HAP-1 (cell line): Measurements from ENCODE around the gene USP49.

Experiments
- DNase-seq, 2 experiments: peaks; one replicate each; pipeline ENCODE4 v3.0.0-alpha.2; 2016 to 2020; ENCODE audit warnings: low spot score in 2 of 2
- H3K27me3 ChIP-seq: fragments of 250-450 bp; sonication (Bioruptor Pico); 2 replicates; pipeline ENCODE4 v1.5.1; 2020; ENCODE audit warnings: low read depth, mild to moderate bottlenecking, moderate library complexity
- H3K36me3 ChIP-seq: fragments of 250-450 bp; sonication (Bioruptor Pico); replicated peaks from 2 replicates; pipeline ENCODE4 v1.5.1; 2020; ENCODE audit warnings: mild to moderate bottlenecking
- H3K4me1 ChIP-seq: fragments of 250-450 bp; sonication (Bioruptor Pico); 2 replicates; pipeline ENCODE4 v1.5.1; 2020; ENCODE audit warnings: mild to moderate bottlenecking
- H3K4me3 ChIP-seq: fragments of 250-450 bp; sonication (Bioruptor Pico); 2 replicates; pipeline ENCODE4 v1.5.1; 2020; ENCODE audit warnings: mild to moderate bottlenecking, moderate library complexity
- H3K9me3 ChIP-seq: fragments of 250-450 bp; sonication (Bioruptor Pico); 2 replicates; pipeline ENCODE4 v1.5.1; 2020; ENCODE audit warnings: mild to moderate bottlenecking, moderate library complexity
- in situ Hi-C: fragments of 300-500 bp; cut with MboI; formaldehyde crosslinking; loops from 3 replicates; pipeline ENCODE4 v1.14.3; 2020; ENCODE audit warnings: low sequenced_read_pairs, inconsistent platforms, mixed read lengths

Gene USP49

DNA sequence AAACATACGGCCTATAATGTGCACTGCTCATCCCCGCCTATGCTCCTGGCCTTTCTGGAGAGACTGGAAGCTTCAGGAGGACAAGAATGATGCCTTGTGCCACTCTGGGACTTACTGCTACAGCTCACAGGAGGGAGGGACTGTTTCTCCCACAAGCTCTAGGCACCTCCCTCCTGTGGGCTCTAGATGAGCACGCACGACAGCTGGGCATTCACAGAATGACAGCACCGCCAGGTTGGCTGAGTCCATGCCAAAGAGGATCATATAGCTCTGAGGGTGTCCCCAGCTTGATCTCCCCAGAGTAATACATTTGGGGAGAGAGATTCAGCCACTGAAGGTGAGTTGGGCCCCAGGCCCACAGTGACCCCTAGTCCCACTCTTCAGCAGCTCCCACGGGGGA, 137.9 kb downstream of the USP49 start:
- H3K27me3 ChIP-seq, result peaks cover 13% of the 10 kb centered on the region
- no peaks in the 10 kb centered on the region for H3K36me3 ChIP-seq
- in situ Hi-C loops, result no loop called here
- H3K4me1 ChIP-seq, result no peaks in the 10 kb centered on the region
- no peaks in the 10 kb centered on the region for H3K9me3 ChIP-seq
- no peak for DNase-seq
- no peak overlapping the region for H3K4me3 ChIP-seq

- Histone ChIP-seq H3K36me3 (no peaks in the 10 kb centered on the region), H3K27me3 (peaks cover 13% of the 10 kb centered on the region), H3K4me1 (no peaks in the 10 kb centered on the region), H3K4me3 (no peak overlapping the region), H3K9me3 (no peaks in the 10 kb centered on the region)
- in situ Hi-C loops, result no loop called here
- DNase-seq, result no peak
These were observed 138.8 kb downstream of the USP49 start for GRCh38 chr6:41756354-41756753.

DNA sequence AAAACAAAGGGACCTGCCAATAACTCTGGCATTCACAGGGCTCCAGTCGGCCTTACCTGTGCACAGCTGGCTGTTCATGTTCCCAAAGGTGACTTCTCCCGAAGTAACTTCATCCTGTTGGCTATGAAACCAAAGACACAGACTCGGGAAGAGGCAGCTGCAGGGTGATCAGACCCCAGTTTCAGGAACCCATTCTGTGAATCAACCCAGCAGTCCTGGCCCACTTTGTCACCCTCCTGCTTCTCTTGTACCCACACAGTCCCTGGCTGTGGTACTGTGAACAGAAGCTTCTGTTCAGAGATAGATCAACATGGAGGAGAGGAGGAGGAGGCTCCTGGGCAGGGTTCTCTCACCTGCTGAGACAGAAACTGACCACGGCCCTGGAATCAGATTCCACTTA, 139.3 kb downstream of the USP49 start:
- in situ Hi-C loops, result no loop called here

DNA sequence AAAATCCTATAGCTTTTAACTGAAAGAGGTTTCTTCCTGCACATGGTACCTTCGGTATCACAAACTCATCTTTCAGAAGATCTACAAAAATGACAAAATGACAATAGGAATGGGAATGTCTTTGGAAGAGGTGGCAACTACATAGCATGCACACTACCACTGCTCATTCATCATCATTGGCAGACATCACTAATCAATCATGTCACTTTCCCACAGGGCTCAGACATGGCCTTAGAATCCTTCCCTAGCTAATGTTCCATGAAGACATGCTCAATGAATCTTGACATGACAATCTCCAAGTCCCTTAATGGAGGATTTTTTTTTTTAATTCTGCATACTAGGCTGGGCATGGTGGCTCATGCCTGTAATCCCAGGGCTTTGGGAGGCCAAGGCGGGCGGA, 144.8 kb downstream of the USP49 start:
- Histone ChIP-seq H3K36me3 (no peaks in the 10 kb centered on the region), H3K4me1 (no peaks in the 10 kb centered on the region), H3K4me3 (no peak overlapping the region), H3K27me3 (peaks cover 13% of the 10 kb centered on the region), H3K9me3 (no peaks in the 10 kb centered on the region)
- in situ Hi-C loops, result no loop called here
- DNase-seq, result no peak

More for the DNA sequence above, 139.3 kb downstream of the USP49 start:
- H3K27me3 ChIP-seq, result peaks cover 13% of the 10 kb centered on the region
- no peak for DNase-seq
- H3K9me3 ChIP-seq, result no peaks in the 10 kb centered on the region
- no peaks in the 10 kb centered on the region for H3K36me3 ChIP-seq
- no peaks in the 10 kb centered on the region for H3K4me1 ChIP-seq
- H3K4me3 ChIP-seq, result no peak overlapping the region

GRCh38 chr6:41748542-41748941, 146.6 kb downstream of the USP49 start:
- DNase-seq, result no peak
- H3K4me1 ChIP-seq, result no peaks in the 10 kb centered on the region
- in situ Hi-C loops, result no loop called here

DNA sequence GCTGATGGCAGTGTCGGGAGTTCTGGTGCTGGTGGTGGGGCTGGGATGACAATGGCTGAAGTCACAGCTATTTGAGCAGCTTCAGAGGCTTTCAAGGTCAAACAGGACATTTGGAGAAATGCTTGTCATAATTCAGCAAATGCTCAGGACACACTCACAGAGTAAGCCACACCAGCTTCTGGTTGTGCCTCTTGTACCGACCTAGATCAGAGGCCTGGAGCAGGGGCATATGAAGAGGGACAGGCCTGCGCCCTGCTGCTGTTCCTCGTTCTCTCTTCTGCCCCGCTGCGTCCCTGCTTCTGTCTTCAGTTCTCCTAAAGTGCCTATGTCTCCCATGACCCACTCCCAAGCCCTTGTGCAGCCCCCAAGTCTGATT, 147.1 kb downstream of the USP49 start:
- DNase-seq, result no peak
- Histone ChIP-seq H3K27me3 (no peaks in the 10 kb centered on the region; the same call in 1 of the 2 replicates), H3K4me3 (no peak overlapping the region), H3K4me1 (no peaks in the 10 kb centered on the region), H3K9me3 (no peaks in the 10 kb centered on the region), H3K36me3 (no peaks in the 10 kb centered on the region)
- in situ Hi-C loops, result no loop called here

More at GRCh38 chr6:41748542-41748941, 146.6 kb downstream of the USP49 start:
- H3K36me3 ChIP-seq, result no peaks in the 10 kb centered on the region
- H3K4me3 ChIP-seq, result no peak overlapping the region
- H3K27me3 ChIP-seq, result peaks cover 4% of the 10 kb centered on the region; the same call in 1 of the 2 replicates
- H3K9me3 ChIP-seq, result no peaks in the 10 kb centered on the region

DNA sequence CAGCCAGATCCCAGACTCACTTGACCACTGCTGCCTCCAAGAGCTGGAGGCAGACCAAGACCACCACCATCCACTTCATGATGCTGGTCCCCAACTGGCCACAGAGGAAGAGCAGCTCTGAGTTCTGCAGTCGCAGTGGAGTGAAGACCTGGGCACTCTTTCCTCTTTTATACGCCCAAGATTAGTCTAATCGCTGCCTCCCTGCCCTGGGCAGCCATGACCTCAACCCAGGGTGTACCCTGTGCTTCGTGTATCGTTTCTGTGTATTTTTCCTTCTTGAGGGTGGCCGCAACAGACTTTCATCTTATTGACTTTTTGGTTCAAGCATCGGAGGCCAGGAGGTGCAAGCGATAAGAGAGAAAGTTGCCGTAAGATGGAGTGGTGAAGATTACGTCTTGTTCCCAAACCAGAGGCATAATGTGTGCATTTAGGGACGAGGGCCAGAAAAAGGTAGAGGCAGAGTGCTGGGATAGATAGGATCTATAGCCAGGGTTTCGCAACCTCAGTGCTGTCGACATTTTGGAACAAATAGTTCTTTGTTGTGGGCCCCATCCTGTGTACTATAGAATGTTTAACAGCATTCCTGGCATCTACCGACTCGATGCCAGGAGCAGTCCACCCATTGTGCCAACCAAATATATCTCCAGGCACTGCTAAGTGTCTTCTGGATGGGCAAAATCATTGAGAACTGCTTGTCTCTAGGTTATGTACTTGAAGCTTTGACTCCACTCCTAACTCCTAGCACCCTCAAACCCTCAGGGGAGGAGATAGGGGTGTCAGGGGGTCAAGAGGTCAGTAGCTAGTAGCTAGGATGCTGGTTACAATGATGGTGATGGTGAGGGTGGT, 147.7 kb downstream of the USP49 start, which contains the start of gene PGC:
Gene PGC (minus strand): TSS at position 142 of the 846 bp plus-strand sequence. CDS start 63 bp downstream, at position 79.
- Histone ChIP-seq H3K4me1 (no peaks in the 10 kb centered on the region), H3K9me3 (no peaks in the 10 kb centered on the region), H3K36me3 (no peaks in the 10 kb centered on the region), H3K27me3 (no peaks in the 10 kb centered on the region), H3K4me3 (no peak within 1 kb of the TSS)
- in situ Hi-C loops, result no loop called here
- no peak for DNase-seq

DNA sequence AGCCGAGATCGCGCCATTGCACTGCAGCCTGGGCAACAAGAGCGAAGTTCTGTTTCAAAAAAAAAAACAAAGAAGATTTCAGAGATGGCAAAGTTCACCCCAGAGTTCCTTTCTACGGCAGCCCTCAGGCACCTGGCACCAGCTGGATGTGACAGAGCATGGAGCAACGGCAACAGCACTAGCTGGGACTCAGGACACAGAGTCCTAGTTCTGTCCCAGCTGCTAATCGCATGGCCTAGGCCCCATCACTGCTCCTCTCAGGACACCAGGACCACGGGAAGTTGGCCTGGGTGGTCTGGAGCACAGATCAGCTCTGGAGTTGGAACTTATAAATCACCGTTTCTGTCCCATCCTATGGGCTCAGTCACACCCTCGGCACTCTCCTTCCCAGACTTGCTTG, 149.1 kb downstream of the USP49 start:
- Histone ChIP-seq H3K36me3 (no peaks in the 10 kb centered on the region), H3K4me1 (no peaks in the 10 kb centered on the region), H3K27me3 (no peaks in the 10 kb centered on the region), H3K9me3 (no peaks in the 10 kb centered on the region), H3K4me3 (no peak overlapping the region)
- no peak for DNase-seq
- in situ Hi-C loops, result no loop called here

DNA sequence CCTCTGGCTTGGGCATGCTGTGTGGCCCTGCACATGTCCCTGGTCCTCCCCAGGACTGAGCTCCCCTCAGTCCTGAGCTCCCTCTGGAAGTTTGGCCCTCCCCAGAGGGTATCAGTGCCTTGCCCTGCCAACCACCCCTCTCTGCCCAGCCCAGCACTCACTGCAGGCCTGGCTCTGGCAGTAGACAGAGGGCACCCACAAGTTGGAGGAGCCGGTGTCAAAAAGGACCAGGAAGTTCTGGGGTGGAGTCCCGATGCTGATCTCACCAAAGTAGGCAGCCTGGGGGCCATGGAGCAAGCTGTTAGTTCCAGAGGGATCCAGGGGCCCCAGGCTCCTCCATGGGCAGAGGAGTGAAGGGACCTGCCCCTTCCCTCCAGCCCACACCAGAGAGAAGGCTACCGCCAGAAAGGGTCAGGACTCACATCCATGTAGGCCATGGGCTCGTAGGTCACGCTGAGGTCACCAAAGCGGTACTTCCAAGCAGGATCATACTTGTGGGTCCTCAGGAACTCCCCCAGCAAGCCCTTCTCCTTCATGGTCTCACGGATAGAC, 150.9 kb downstream of the USP49 start:
- H3K36me3 ChIP-seq, result no peaks in the 10 kb centered on the region
- no peak for DNase-seq
- no peaks in the 10 kb centered on the region for H3K9me3 ChIP-seq
- no peak overlapping the region for H3K4me3 ChIP-seq
- in situ Hi-C loops, result no loop called here
- no peaks in the 10 kb centered on the region for H3K4me1 ChIP-seq
- no peaks in the 10 kb centered on the region for H3K27me3 ChIP-seq

DNA sequence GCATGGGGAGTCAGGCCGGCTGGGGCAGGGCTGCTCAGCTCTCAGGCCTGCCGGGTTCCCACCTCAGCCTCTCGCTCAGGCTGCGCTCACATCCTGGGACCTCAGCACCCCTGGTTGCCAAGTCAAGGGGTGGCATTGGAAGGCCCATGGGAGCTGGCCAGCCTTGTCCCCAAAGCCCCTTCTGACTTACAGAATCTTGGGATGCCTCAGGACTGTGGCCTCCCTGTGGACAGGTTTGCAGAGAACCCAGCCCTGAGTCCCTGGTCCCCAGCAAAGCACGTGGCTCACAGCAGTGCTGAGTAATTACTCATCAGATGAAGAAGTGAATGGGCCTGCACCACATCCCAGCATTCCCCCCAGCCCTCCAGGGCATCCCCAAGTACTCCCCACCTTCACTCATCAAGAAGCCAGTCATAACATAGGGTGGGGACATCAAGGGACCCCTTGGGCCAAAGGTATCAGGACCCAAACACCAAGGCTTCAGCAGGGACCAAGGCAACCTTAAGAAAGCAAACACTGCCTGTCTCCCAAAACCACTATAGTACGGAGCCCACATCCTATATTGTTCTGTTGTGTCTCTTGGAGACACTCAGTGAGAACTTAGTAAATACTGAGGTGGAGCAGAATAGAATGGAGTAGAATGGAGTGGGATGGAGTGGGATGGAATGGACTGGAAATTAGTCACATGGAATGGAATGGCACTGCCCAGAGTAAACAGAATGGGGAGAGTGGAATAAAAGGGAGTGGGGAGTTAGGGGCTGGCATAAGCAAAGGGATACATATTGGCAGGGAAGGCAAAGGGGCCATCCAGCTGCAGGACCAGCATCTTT, 151.6 kb downstream of the USP49 start:
- Histone ChIP-seq H3K36me3 (no peaks in the 10 kb centered on the region), H3K9me3 (no peaks in the 10 kb centered on the region), H3K27me3 (no peaks in the 10 kb centered on the region), H3K4me1 (no peaks in the 10 kb centered on the region), H3K4me3 (no peak overlapping the region)
- in situ Hi-C loops, result no loop called here
- DNase-seq, result no peak

DNA sequence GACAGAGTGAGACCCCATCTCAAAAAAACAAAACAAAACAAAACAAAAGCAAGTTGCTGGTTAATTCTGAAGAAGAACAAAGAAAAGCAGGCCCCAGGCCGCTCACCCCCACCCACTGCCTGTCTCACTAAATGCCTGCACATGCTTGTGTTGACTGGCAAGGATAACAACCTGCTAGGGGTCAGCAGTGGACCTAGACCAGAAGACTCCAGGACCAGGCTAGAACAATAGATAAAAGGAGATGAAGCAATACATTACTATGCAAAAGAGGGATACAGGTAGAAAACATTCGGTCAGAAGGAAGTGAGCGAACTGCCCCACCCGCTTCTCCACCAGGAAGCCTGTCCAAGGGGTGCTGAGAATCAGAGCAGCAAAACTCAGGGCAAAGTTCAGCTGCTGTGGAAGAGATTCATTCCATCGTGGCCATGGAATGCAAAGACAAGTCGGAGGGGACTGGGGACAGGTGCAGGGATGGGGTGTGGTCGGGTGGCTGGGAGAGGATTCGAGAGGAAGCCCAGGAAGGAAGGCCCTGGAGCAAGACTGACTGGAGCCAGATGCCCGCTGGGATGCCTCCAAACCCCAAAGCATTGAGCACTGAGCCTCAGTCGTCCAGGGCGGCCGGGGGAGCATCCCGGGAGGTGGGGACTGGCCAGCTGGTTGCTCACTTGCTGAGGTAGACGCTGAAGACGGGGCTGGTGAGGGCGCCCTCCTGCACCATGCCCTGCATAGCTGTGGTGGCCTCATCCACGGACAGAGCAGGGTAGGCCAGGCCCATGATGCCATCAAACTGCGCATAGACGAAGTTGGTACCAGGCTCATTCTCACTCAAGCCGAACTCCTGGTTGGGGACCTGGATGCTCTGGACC, 153.3 kb downstream of the USP49 start:
- in situ Hi-C loops, result no loop called here
- no peak for DNase-seq
- no peak overlapping the region for H3K4me3 ChIP-seq
- no peaks in the 10 kb centered on the region for H3K27me3 ChIP-seq
- H3K36me3 ChIP-seq, result no peaks in the 10 kb centered on the region
- no peaks in the 10 kb centered on the region for H3K9me3 ChIP-seq
- H3K4me1 ChIP-seq, result no peaks in the 10 kb centered on the region

- no peak for DNase-seq
- Histone ChIP-seq H3K27me3 (no peaks in the 10 kb centered on the region), H3K4me1 (peaks cover 5% of the 10 kb centered on the region), H3K36me3 (no peaks in the 10 kb centered on the region), H3K4me3 (no peak overlapping the region), H3K9me3 (no peaks in the 10 kb centered on the region)
- in situ Hi-C loops, result no loop called here
These were observed 154.6 kb downstream of the USP49 start for GRCh38 chr6:41740366-41741162.
